HCT116 (cell line): ENCODE measurements around the gene NOTUM.

Experiments
- ATF3 ChIP-seq: IDR thresholded peaks from 2 replicates; pipeline ENCODE4 v1.6.1; 2012
- CBX3 ChIP-seq: IDR thresholded peaks from 2 replicates; pipeline ENCODE4 v1.6.1; 2012; ENCODE audit warnings: low read depth
- CTCF ChIP-seq, 3 experiments: fragments of 200-600 bp in 1 of 3; sonication (generic) in 1 of 3; IDR thresholded peaks in 2 of 3; conservative IDR thresholded peaks in 1 of 3; 2 replicates each; pipeline ENCODE4 v1.5.1; 2012 to 2017; ENCODE audit warnings: low read depth in 2 of 3, low read length in 2 of 3, antibody characterized with exemption in 1 of 3, borderline replicate concordance in 1 of 3, control low read depth in 1 of 3, mild to moderate bottlenecking in 1 of 3, mixed read lengths in 1 of 3, mixed run types in 1 of 3, moderate library complexity in 1 of 3; ENCODE audit not compliant: insufficient read depth in 1 of 3
- ELF1 ChIP-seq: IDR thresholded peaks from 2 replicates; pipeline ENCODE4 v1.6.1; 2012; ENCODE audit warnings: low read depth, borderline replicate concordance
- EZH2 ChIP-seq: fragments of 200-600 bp; sonication (generic); IDR thresholded peaks from 2 replicates; pipeline ENCODE4 v1.6.1; 2017; ENCODE audit warnings: antibody characterized with exemption, mixed run types
- EZH2phosphoT487 ChIP-seq: fragments of 200-600 bp; IDR thresholded peaks from 2 replicates; pipeline ENCODE4 v1.6.1; 2018; ENCODE audit warnings: antibody characterized with exemption, borderline replicate concordance
- POLR2A ChIP-seq: IDR thresholded peaks from 2 replicates; pipeline ENCODE4 v1.7.0; 2011; ENCODE audit warnings: borderline replicate concordance; ENCODE audit not compliant: insufficient read depth, insufficient read length; ENCODE audit errors: extremely low read depth
- POLR2AphosphoS5 ChIP-seq: IDR thresholded peaks from 2 replicates; pipeline ENCODE4 v1.6.1; 2011; ENCODE audit warnings: mild to moderate bottlenecking, low read depth, low read length, moderate library complexity
- RAD21 ChIP-seq: IDR thresholded peaks from 2 replicates; pipeline ENCODE4 v1.6.1; 2012; ENCODE audit warnings: low read depth, mild to moderate bottlenecking
- REST ChIP-seq: IDR thresholded peaks from 2 replicates; pipeline ENCODE4 v1.6.1; 2012; ENCODE audit warnings: low read depth
- SIN3A ChIP-seq: IDR thresholded peaks from 2 replicates; pipeline ENCODE4 v1.6.1; 2012; ENCODE audit warnings: low read depth
- TCF7L2 ChIP-seq: IDR thresholded peaks from 2 replicates; pipeline ENCODE4 v1.7.0; 2011; ENCODE audit warnings: borderline replicate concordance, inconsistent platforms; ENCODE audit not compliant: insufficient read depth, insufficient read length; ENCODE audit errors: extremely low read depth
- ZBTB33 ChIP-seq: IDR thresholded peaks from 2 replicates; pipeline ENCODE4 v1.6.1; 2011; ENCODE audit warnings: mild to moderate bottlenecking, low read length, moderate library complexity; ENCODE audit not compliant: insufficient replicate concordance; ENCODE audit errors: extremely low read depth
- ZNF274 ChIP-seq: fragments of 200-500 bp; sonication (Bioruptor generic); IDR thresholded peaks from 2 replicates; pipeline ENCODE4 v1.6.1; 2014; ENCODE audit warnings: mild to moderate bottlenecking, low read depth, low read length, inconsistent platforms

GRCh38 chr17:81998212-81998611 is 37.2 kb upstream of the NOTUM start:
- TF ChIP-seq CTCF (IDR thresholded peaks at IDR 0.05 in 2 of 3, conservative IDR thresholded peaks at IDR 0.05 in 1 of 3; ENCODE audit: borderline replicate concordance in 1 of 3, insufficient read depth in 1 of 3, low read depth in 2 of 3, low read length in 2 of 3) (no peak), POLR2AphosphoS5 (no peak), EZH2phosphoT487 (no peak), ATF3 (no peak), CBX3 (no peak), POLR2A (no peak), RAD21 (no peak), ZBTB33 (no peak), REST (no peak), EZH2 (no peak), ZNF274 (no peak), SIN3A (no peak), TCF7L2 (no peak), ELF1 (no peak)
